HG03045 (cell line): Measurements from ENCODE around the gene ARL6IP4.
A peak's percentile ranks its signal among the peaks of the same experiment; 100 is the strongest.

ENCODE experiments used
- ATAC-seq: cut with Tn5 transposase; IDR thresholded peaks from one replicate; pipeline ENCODE4 v1.9.1; 2021; ENCODE audit warnings: mild to moderate bottlenecking, moderate library complexity; ENCODE audit not compliant: unreplicated experiment

The ARL6IP4 gene

GRCh38 chr12:122958198-122958888, 22.1 kb upstream of the ARL6IP4 start:
- ATAC-seq = no peak

GRCh38 chr12:122959566-122960192, 20.8 kb upstream of the ARL6IP4 start:
- ATAC-seq = no peak

- ATAC-seq = no peak
These were observed 20.3 kb upstream of the ARL6IP4 start for GRCh38 chr12:122960193-122960569.

- ATAC-seq = no peak
These were observed 18.8 kb upstream of the ARL6IP4 start for GRCh38 chr12:122961531-122962329.

- no peak for ATAC-seq
These were observed 16.6 kb upstream of the ARL6IP4 start for GRCh38 chr12:122963941-122964265.

- no peak for ATAC-seq
These were observed 15.8 kb upstream of the ARL6IP4 start for GRCh38 chr12:122964439-122965257.

GRCh38 chr12:122965321-122965751, 15.1 kb upstream of the ARL6IP4 start:
- no peak for ATAC-seq

- peak; percentile 67 for ATAC-seq
These were observed 14.4 kb upstream of the ARL6IP4 start, which contains the start of gene ABCB9 for GRCh38 chr12:122965851-122966742. ABCB9 (minus strand) TSS chr12:122966463; CDS start chr12:122960235, 6,228 bp downstream.

GRCh38 chr12:122966743-122967550, 13.5 kb upstream of the ARL6IP4 start:
- ATAC-seq = no peak

GRCh38 chr12:122968104-122968503, 12.4 kb upstream of the ARL6IP4 start:
- no peak for ATAC-seq

GRCh38 chr12:122969676-122970075, 10.8 kb upstream of the ARL6IP4 start:
- no peak for ATAC-seq

GRCh38 chr12:122974274-122974891, 6.1 kb upstream of the ARL6IP4 start:
- peak; percentile 74 for ATAC-seq

- ATAC-seq = peak; percentile 65
These were observed 5.3 kb upstream of the ARL6IP4 start, which contains the start of gene OGFOD2 for GRCh38 chr12:122974892-122975789. OGFOD2 (plus strand) TSS chr12:122975244; CDS start chr12:122975252, 8 bp downstream.

GRCh38 chr12:122975790-122976647, 4.5 kb upstream of the ARL6IP4 start:
- ATAC-seq = no peak

- ATAC-seq = no peak
These were observed 3.9 kb upstream of the ARL6IP4 start for GRCh38 chr12:122976648-122976975.

GRCh38 chr12:122977153-122977552, 3.3 kb upstream of the ARL6IP4 start:
- no peak for ATAC-seq
